Nephron progenitor cell (in vitro differentiated cells): Measurements from ENCODE around the gene VSX1.

Experiments used
- DNase-seq: peaks from one replicate; pipeline ENCODE4 v3.0.0; 2021
- H3K27ac Mint-ChIP-seq: 2 replicates; pipeline ENCODE4 v1.8.0; 2021; ENCODE audit warnings: mild to moderate bottlenecking, moderate library complexity, mixed read lengths
- H3K27me3 Mint-ChIP-seq: 2 replicates; pipeline ENCODE4 v1.8.0; 2021; ENCODE audit warnings: mild to moderate bottlenecking, low read depth, mixed read lengths; ENCODE audit not compliant: poor library complexity
- H3K36me3 Mint-ChIP-seq: 2 replicates; pipeline ENCODE4 v1.8.0; 2021; ENCODE audit warnings: low read depth, mixed read lengths
- H3K4me1 Mint-ChIP-seq: 2 replicates; pipeline ENCODE4 v1.8.0; 2021; ENCODE audit warnings: mixed read lengths
- H3K4me3 Mint-ChIP-seq: 2 replicates; pipeline ENCODE4 v1.8.0; 2021; ENCODE audit warnings: mild to moderate bottlenecking, moderate library complexity, mixed read lengths
- H3K9me3 Mint-ChIP-seq: 2 replicates; pipeline ENCODE4 v1.8.0; 2021; ENCODE audit warnings: mild to moderate bottlenecking, moderate library complexity, mixed read lengths
- TF ChIP-seq, protein P1 (sequence below): fragments of 200-600 bp; sonication (generic); IDR thresholded peaks from 2 replicates; pipeline ENCODE4 v1.5.0; 2021; ENCODE audit warnings: antibody characterized with exemption

The VSX1 gene

DNA sequence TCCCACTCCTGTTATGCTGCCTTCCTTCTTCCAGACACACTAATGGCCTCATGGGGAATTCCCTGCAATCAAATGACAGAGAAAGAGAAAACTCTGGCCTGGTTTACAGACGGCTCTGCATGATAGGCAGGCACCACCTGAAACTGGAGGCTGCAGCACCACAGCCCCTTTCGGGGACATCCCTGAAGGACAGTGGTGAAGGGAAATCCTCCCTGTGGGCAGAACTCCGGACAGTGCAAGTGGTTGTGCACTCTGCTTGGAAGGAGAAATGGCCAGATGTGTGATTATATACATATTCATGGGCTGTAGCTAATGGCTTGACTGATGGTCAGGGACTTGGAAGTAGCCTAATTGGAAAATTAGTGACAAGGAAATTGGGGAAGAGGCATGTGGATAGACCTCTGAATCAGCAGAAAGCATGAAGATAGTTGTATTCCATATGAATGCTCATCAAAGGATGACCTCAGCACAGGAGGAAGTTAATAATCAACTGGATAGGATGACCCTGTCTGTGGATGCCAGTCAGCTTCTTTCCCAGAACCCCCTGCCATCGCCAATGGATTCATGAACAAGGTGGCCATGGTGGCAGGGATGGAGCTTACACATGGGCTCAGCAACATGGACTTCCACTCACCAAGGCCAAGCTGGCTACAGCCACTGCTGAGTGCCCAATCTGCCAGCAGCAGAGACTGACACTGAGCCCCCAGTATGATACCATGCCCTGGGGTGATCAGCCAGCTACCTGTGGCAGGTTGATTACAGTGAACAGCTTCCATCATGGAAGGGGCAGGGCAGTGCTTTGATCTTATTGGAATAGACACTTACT is 44.5 kb upstream of the VSX1 start:
- DNase-seq: no peak
- Mint-ChIP-seq H3K27me3 (peaks cover 30% of the 10 kb centered on the region), H3K4me3 (no peak overlapping the region), H3K9me3 (no peaks in the 10 kb centered on the region), H3K36me3 (no peaks in the 10 kb centered on the region), H3K27ac (no peak overlapping the region), H3K4me1 (no peaks in the 10 kb centered on the region)
- TF ChIP-seq, protein P1, sequence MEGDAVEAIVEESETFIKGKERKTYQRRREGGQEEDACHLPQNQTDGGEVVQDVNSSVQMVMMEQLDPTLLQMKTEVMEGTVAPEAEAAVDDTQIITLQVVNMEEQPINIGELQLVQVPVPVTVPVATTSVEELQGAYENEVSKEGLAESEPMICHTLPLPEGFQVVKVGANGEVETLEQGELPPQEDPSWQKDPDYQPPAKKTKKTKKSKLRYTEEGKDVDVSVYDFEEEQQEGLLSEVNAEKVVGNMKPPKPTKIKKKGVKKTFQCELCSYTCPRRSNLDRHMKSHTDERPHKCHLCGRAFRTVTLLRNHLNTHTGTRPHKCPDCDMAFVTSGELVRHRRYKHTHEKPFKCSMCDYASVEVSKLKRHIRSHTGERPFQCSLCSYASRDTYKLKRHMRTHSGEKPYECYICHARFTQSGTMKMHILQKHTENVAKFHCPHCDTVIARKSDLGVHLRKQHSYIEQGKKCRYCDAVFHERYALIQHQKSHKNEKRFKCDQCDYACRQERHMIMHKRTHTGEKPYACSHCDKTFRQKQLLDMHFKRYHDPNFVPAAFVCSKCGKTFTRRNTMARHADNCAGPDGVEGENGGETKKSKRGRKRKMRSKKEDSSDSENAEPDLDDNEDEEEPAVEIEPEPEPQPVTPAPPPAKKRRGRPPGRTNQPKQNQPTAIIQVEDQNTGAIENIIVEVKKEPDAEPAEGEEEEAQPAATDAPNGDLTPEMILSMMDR: no peak

DNA sequence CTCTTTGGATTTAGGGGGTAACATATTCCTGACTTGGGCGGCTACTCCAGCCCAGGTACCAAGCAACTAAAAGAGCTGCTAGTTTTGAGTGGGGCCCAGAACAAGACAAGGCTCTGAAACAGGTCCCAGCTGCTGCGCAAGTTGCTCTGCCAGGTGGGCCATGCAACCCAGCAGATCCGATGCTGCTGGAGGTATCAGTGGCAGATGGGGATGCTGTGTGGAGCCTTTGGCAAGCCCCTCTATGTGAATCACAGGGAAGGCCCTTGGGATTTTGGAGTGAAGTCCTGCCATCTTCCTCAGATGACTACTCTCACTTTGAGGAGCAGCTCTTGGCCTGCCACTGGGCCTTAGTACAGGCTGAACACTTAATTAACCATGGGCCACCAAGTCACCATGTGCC is 43.7 kb upstream of the VSX1 start:
- H3K4me1 Mint-ChIP-seq: no peaks in the 10 kb centered on the region
- TF ChIP-seq, protein P1: no peak
- no peaks in the 10 kb centered on the region for H3K9me3 Mint-ChIP-seq
- no peaks in the 10 kb centered on the region for H3K36me3 Mint-ChIP-seq
- no peak overlapping the region for H3K27ac Mint-ChIP-seq
- peaks cover 30% of the 10 kb centered on the region for H3K27me3 Mint-ChIP-seq
- no peak for DNase-seq
- H3K4me3 Mint-ChIP-seq: no peak overlapping the region

DNA sequence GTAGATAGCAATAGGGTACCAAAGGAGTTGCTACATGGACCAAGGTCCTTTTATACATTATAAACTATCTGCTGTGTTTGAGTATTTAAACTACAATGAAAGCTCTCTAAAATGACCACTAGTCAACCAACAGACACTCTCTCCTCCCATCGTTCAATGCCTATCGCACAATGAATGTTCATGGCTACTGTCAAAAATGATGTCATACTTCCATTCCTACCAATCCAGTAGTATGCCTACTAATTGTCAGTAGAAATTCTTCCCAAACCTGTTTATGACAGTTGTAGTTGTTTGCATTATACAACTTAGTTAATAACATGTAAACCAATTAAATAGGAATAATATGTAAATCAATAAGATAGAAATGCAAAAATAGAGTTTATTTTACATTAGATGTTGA is 39.0 kb upstream of the VSX1 start:
- H3K36me3 Mint-ChIP-seq: no peaks in the 10 kb centered on the region
- no peaks in the 10 kb centered on the region for H3K9me3 Mint-ChIP-seq
- peaks cover 35% of the 10 kb centered on the region for H3K27me3 Mint-ChIP-seq
- no peak overlapping the region for H3K27ac Mint-ChIP-seq
- DNase-seq: no peak
- TF ChIP-seq, protein P1: no peak
- no peak overlapping the region for H3K4me3 Mint-ChIP-seq
- no peaks in the 10 kb centered on the region for H3K4me1 Mint-ChIP-seq

DNA sequence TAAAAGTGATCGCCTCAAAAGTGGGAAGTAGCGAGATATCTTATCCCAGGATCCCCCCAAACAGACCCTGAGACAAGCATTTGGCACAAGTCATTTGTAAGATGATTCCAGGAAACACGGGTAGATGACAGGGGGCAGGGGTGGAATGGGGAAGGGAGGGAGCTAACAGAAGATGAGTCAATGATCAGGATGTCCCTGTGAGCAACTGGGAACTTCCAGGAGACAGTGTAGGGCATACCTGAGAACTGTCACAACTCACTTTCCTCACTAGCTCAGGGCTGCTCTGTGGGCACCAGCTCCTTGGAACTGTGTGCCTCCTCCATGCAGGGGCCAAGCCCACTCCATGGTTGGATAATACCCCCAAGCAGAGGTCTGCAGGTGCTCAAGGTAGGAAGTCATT is 38.5 kb upstream of the VSX1 start:
- Mint-ChIP-seq H3K4me1 (no peaks in the 10 kb centered on the region), H3K4me3 (no peak overlapping the region), H3K27ac (no peak overlapping the region), H3K36me3 (no peaks in the 10 kb centered on the region), H3K27me3 (peaks cover 30% of the 10 kb centered on the region), H3K9me3 (no peaks in the 10 kb centered on the region)
- DNase-seq: no peak
- TF ChIP-seq, protein P1: no peak

DNA sequence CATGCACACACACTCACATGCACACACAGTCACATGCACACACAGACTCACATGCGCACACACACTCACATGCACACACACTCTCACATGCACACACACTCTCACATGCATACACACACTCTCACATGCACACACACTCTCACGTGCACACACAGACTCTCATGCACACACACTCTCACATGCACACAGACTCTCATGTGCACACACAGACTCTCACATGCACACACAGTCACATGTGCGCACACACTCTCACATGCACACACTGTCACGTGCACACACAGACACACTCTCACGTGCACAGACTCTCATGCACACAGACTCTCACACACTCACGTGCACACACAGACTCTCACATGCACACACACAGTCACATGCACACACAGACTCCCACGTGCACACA is 36.6 kb upstream of the VSX1 start:
- H3K9me3 Mint-ChIP-seq: no peaks in the 10 kb centered on the region
- no peaks in the 10 kb centered on the region for H3K36me3 Mint-ChIP-seq
- H3K27ac Mint-ChIP-seq: no peak overlapping the region
- H3K4me1 Mint-ChIP-seq: no peaks in the 10 kb centered on the region
- no peak overlapping the region for H3K4me3 Mint-ChIP-seq
- peaks cover 33% of the 10 kb centered on the region for H3K27me3 Mint-ChIP-seq
- DNase-seq: no peak
- TF ChIP-seq, protein P1: no peak

DNA sequence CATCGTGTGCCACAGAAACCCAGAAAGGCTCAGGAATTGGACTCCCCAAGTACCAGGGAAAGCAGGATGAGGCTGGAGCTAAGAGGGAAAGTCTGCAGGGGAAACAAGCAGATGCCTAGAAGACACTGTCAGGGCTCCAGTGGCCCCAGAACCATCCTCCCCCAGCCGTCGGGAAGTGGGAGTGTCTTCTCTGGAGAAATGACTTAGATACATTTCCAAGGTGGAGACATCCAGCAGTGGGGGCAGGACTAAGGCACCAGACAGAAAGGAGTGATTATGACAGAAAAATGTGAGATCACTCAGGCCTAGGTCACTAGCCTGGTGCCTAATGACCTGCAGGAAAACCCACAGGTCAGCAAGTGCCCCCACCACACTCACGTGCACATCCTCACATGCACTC is 36.0 kb upstream of the VSX1 start:
- Mint-ChIP-seq H3K9me3 (no peaks in the 10 kb centered on the region), H3K27me3 (peaks cover 29% of the 10 kb centered on the region), H3K4me1 (no peaks in the 10 kb centered on the region), H3K27ac (no peak overlapping the region), H3K4me3 (no peak overlapping the region), H3K36me3 (no peaks in the 10 kb centered on the region)
- TF ChIP-seq, protein P1: no peak
- DNase-seq: no peak
